OCI-LY7 (cell line): Measurements from ENCODE around the gene KRTAP24-1. TPM values are rescaled to one million over a fixed set of nuclear protein-coding genes. Genes with fewer than 3 reads are reported as not detected.

ENCODE experiments used
- BruUV-seq: library from RNA; stranded (reverse); fragments of 400-500 nt; replicated peaks from 2 replicates; lab custom pipeline; 2021; lab: Mats Ljungman, UMichigan
- CTCF ChIA-PET: fragments of 300-600 bp; sonication (Branson Sonifier 250); formaldehyde crosslinking; loops from one replicate; lab custom pipeline; 2022; ENCODE audit warnings: antibody characterized with exemption; ENCODE audit not compliant: unreplicated experiment; lab: Charles Lee
- POLR2A ChIA-PET: fragments of 300-600 bp; sonication (Branson Sonifier 250); formaldehyde crosslinking; loops from one replicate; lab custom pipeline; 2022; ENCODE audit warnings: antibody characterized with exemption; lab: Charles Lee
- DNase-seq: peaks from one replicate; pipeline ENCODE4 v3.0.0-alpha.2; 2015; ENCODE audit warnings: low spot score
- H2AFZ ChIP-seq: fragments of 200-600 bp; sonication (generic), shearing (Covaris generic); 2 replicates; pipeline ENCODE4 v1.6.1; 2014; ENCODE audit warnings: mild to moderate bottlenecking, antibody characterized with exemption, low read length, moderate library complexity
- H3K27ac ChIP-seq: fragments of 200-600 bp; sonication (generic); 2 replicates; pipeline ENCODE4 v1.5.1; 2014; ENCODE audit warnings: mixed run types, low read depth, mild to moderate bottlenecking, moderate library complexity, low read length, inconsistent platforms; ENCODE audit not compliant: poor library complexity, severe bottlenecking
- H3K36me3 ChIP-seq: fragments of 200-600 bp; sonication (generic); 2 replicates; pipeline ENCODE4 v1.6.1; 2014; ENCODE audit warnings: mild to moderate bottlenecking, antibody characterized with exemption, low read length, moderate library complexity, mixed read lengths; ENCODE audit not compliant: insufficient read depth
- H3K4me1 ChIP-seq: fragments of 200-600 bp; sonication (generic); 2 replicates; pipeline ENCODE4 v1.5.1; 2014; ENCODE audit warnings: mild to moderate bottlenecking, low read length; ENCODE audit not compliant: insufficient read depth, poor library complexity, severe bottlenecking
- H3K4me2 ChIP-seq: fragments of 200-600 bp; sonication (generic); 2 replicates; pipeline ENCODE4 v1.6.1; 2014; ENCODE audit warnings: mild to moderate bottlenecking, low read length
- H3K4me3 ChIP-seq: fragments of 200-600 bp; sonication (generic); 2 replicates; pipeline ENCODE4 v1.5.1; 2014; ENCODE audit warnings: mild to moderate bottlenecking, low read depth, low read length; ENCODE audit not compliant: poor library complexity, severe bottlenecking
- H3K79me2 ChIP-seq: fragments of 200-600 bp; sonication (generic); 2 replicates; pipeline ENCODE4 v1.6.1; 2016; ENCODE audit warnings: low read depth, mild to moderate bottlenecking, low read length, moderate library complexity, mixed read lengths; ENCODE audit not compliant: insufficient read depth
- H3K9me2 ChIP-seq: fragments of 200-600 bp; sonication (generic); 2 replicates; pipeline ENCODE4 v1.6.1; 2016; ENCODE audit warnings: mild to moderate bottlenecking, low read length, mixed read lengths; ENCODE audit not compliant: insufficient read depth
- H3K9me3 ChIP-seq: fragments of 200-600 bp; sonication (generic); 2 replicates; pipeline ENCODE4 v1.6.1; 2014; ENCODE audit warnings: mild to moderate bottlenecking, mixed run types, low read length, mixed read lengths
- H4K20me1 ChIP-seq: fragments of 200-600 bp; sonication (generic); 2 replicates; pipeline ENCODE4 v1.6.1; 2014; ENCODE audit warnings: mild to moderate bottlenecking, antibody characterized with exemption, low read length, moderate library complexity, mixed read lengths; ENCODE audit not compliant: insufficient read depth
- CTCF ChIP-seq: fragments of 200-600 bp; sonication (generic); conservative IDR thresholded peaks from 2 replicates; pipeline ENCODE4 v1.5.1; 2014; ENCODE audit warnings: mild to moderate bottlenecking, antibody characterized with exemption, low read length, moderate library complexity, mixed read lengths
- EZH2phosphoT487 ChIP-seq: fragments of 200-600 bp; sonication (generic); IDR thresholded peaks from 2 replicates; pipeline ENCODE4 v1.6.1; 2018; ENCODE audit warnings: low read depth, borderline replicate concordance, mild to moderate bottlenecking, mixed run types, antibody characterized with exemption, low read length, moderate library complexity, mixed read lengths
- intact Hi-C: fragments of 100-400 bp; cut with micrococcal nuclease; formaldehyde crosslinking; loops from one replicate; pipeline ENCODE4 v1.10.0; 2022; ENCODE audit not compliant: unreplicated experiment
- total RNA-seq, 2 experiments: library from RNA; depleted of rRNA in 1 of 2; stranded (reverse); fragments of >200 nt in 1 of 2; shearing (Covaris generic) in 1 of 2; gene quantifications; 2 replicates each; pipeline ENCODE4 v1.2.3, GENCODE V29; 2014 to 2022

KRTAP24-1 gene
- total RNA-seq, 2 experiments from 2014 or later, result not detected

DNA sequence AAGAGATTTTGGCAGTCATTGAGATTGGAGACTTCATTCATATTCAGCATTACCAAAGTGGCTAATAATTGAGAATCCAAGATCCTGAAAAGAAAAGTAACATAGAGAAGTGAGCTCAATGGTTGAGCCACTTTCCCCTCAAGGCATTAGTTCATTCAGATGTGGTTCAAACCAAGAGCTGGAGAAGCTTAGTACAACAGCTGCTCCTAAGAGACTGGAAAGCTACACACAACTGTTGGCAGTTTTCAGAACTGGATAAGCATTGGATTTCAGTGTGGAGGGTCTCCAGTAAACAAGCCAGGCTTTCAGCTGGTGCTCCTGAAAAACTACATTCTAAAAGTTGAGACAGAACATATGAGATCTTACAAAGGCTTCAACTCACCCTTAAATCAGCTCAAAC lies 37.7 kb downstream of the KRTAP24-1 start:
- Histone ChIP-seq H3K4me1 (no peaks in the 10 kb centered on the region), H3K4me2 (no peak overlapping the region), H3K9me2 (no peaks in the 10 kb centered on the region), H3K79me2 (no peaks in the 10 kb centered on the region), H3K27ac (no peak overlapping the region), H3K4me3 (no peak overlapping the region), H4K20me1 (no peaks in the 10 kb centered on the region), H3K9me3 (no peaks in the 10 kb centered on the region), H3K36me3 (no peaks in the 10 kb centered on the region), H2AFZ (no peak overlapping the region)
- no TSS peak for BruUV-seq
- ChIA-PET CTCF (no interaction called here), POLR2A (interaction anchor here (0.6 to 1.4 kb wide), 4 partner anchors 10 to 1147 kb away, joined by 3 to 5 read pairs (median 3); no protein-coding TSS in a partner anchor)
- no peak for DNase-seq
- TF ChIP-seq EZH2phosphoT487 (no peak), CTCF (no peak)
- intact Hi-C loops, result no loop called here

GRCh38 chr21:30243691-30244090 lies 39.1 kb downstream of the KRTAP24-1 start:
- TF ChIP-seq CTCF (no peak), EZH2phosphoT487 (no peak)
- Histone ChIP-seq H2AFZ (no peak overlapping the region), H3K36me3 (no peaks in the 10 kb centered on the region), H3K4me1 (no peaks in the 10 kb centered on the region), H3K4me2 (no peak overlapping the region), H3K27ac (no peak overlapping the region), H3K9me3 (no peaks in the 10 kb centered on the region), H3K9me2 (no peaks in the 10 kb centered on the region), H3K4me3 (no peak overlapping the region), H4K20me1 (no peaks in the 10 kb centered on the region), H3K79me2 (no peaks in the 10 kb centered on the region)
- BruUV-seq, result no TSS peak
- intact Hi-C loops, result no loop called here
- ChIA-PET POLR2A (interaction anchor here (0.6 to 1.4 kb wide), 4 partner anchors 9 to 24 kb away, joined by 3 to 5 read pairs (median 4); no protein-coding TSS in a partner anchor), CTCF (no interaction called here)
- DNase-seq, result no peak

DNA sequence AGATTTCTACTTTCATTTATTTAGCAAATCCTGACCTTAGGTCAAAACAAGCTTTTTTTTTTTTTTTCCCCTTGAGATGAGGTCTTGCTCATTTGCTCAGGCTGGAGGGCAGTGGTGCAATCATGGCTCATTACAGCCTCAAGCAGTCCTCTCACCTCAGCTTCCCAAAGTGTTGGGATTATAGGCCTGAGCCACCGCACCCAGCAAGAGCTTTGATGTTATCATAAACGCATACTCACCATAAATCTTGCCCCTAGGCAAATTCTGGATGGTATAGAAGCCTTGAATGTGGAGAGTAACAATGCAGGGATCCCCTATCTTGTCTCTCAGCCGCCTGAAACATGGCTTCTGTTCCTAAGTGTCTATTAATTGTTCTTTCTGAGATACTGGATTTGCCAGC lies 42.1 kb downstream of the KRTAP24-1 start:
- Histone ChIP-seq H3K4me1 (no peaks in the 10 kb centered on the region), H3K9me2 (no peaks in the 10 kb centered on the region), H3K79me2 (no peaks in the 10 kb centered on the region), H3K9me3 (no peaks in the 10 kb centered on the region), H3K4me3 (no peak overlapping the region), H4K20me1 (no peaks in the 10 kb centered on the region), H3K27ac (no peak overlapping the region), H3K36me3 (no peaks in the 10 kb centered on the region), H2AFZ (no peak overlapping the region), H3K4me2 (no peak overlapping the region)
- CTCF ChIA-PET, result no interaction called here
- DNase-seq, result no peak
- POLR2A ChIA-PET, result interaction anchor here (0.6 kb wide), 1 partner anchor 35 kb away, joined by 3 read pairs; no protein-coding TSS in a partner anchor
- intact Hi-C loops, result no loop called here
- no TSS peak for BruUV-seq
- TF ChIP-seq EZH2phosphoT487 (no peak), CTCF (no peak)
